H54 (cell line): ENCODE results near the gene HIGD1B.
"Not testable (repeated sequence)": the region's sequence is repeated elsewhere in the genome, so short reads cannot be mapped to it uniquely, and the experiment has no call there.

Experiments used
- DNase-seq: peaks from one replicate; pipeline ENCODE4 v3.0.0; 2011; ENCODE audit warnings: low spot score, mixed read lengths; ENCODE audit not compliant: insufficient read length
- FAIRE-seq: peaks from 3 replicates; lab custom pipeline; 2011; peaks lifted over from hg19 to GRCh38; lab: Jason Lieb, UNC
- POLR2A ChIP-seq: IDR thresholded peaks from 2 replicates; pipeline ENCODE4 v1.6.1; 2011; ENCODE audit warnings: low read depth, mild to moderate bottlenecking, low read length

Gene HIGD1B

DNA sequence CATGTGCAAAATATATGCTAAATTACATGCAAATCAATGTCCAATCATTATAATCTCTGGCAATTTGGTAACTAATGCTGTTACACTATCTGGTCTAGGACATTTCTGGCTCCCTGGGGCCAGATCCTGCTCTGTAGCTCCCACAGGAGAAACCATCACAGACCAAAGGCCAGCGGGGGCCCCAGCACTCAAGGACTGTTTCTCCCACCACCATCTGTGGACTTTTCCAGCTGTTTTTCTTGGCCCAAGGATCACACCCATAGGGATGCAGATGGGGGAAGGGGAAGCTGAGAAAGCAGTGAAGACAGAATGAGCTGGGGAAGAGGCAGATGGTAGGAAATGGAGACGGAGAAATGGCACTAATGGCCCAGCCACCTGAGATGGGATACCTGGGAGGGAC is at the start of gene HIGD1B:
Gene HIGD1B (plus strand): TSS at position 298 of the 400 bp plus-strand sequence. CDS start 270 bp downstream, outside the sequence.
- DNase-seq (no peak), FAIRE-seq (no peak)
- TF ChIP-seq POLR2A, result no peak

- TF ChIP-seq POLR2A, result no peak
- no peak for FAIRE-seq
- no peak for DNase-seq
Measured at GRCh38 chr17:44798356-44798755, 49.3 kb upstream of the HIGD1B start.

GRCh38 chr17:44801880-44802279 is 45.8 kb upstream of the HIGD1B start:
- DNase-seq (no peak), FAIRE-seq (no peak)
- TF ChIP-seq POLR2A, result no peak

GRCh38 chr17:44804302-44805089 is 43.2 kb upstream of the HIGD1B start:
- DNase-seq (no peak), FAIRE-seq (no peak)
- no peak for TF ChIP-seq POLR2A

DNA sequence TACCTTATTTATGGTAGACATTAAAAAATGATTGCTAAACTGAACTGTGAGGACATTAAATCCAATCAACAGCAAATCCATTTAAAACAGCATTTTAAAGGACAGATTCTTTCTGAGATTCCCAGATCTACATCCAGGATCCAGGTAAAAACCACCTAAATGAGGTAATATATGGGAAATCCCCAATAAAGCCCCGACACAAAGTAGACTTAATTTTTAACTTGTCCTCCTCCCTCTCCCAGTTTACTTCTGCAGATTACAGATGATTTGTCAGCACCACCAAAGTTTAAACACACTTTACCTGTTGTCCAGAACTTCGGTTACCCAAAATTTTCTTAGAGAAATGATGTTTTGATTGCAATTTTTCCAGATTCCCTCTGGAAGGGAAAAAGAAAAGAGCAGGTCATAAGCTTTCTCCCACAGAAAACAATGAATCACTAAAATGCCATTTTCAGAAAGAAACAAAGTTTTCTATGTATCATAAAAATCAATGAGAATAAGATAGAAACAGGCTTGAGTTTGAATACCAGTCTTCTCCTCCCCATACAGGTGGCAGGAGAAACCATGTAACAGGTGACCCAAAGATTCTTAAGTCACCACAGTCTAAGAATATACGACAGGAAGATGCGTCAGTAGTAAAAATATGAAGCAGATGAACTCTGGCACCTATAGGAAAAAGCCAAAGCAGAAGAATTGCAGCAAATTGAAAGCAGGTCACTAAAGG is 40.4 kb upstream of the HIGD1B start:
- DNase-seq (no peak), FAIRE-seq (no peak)
- no peak for TF ChIP-seq POLR2A

DNA sequence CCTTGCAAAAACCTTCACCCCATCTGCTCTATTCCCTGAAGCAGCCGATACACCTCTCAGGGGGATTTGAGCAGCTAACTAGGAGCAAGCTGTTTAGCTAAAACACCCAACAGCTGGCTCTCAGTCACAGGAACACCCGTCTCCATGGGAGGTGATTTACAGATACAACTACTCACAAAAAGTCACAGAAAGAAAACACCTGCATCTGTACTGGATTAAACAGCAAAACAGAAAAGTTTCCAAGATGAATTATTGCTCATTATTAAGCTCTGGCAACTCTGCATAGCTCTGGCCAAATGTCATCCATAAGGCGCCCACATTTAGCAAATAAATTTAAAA is 39.9 kb upstream of the HIGD1B start:
- FAIRE-seq, result no peak

GRCh38 chr17:44808156-44808555 is 39.5 kb upstream of the HIGD1B start:
- no peak for FAIRE-seq
- DNase-seq, result no peak
- TF ChIP-seq POLR2A, result no peak

More for the DNA sequence above, 39.9 kb upstream of the HIGD1B start:
- no peak for DNase-seq
- no peak for TF ChIP-seq POLR2A

- not testable (repeated sequence) for DNase-seq, FAIRE-seq
Measured at GRCh38 chr17:44808656-44809388, 38.9 kb upstream of the HIGD1B start.

GRCh38 chr17:44812263-44812662 is 35.4 kb upstream of the HIGD1B start:
- DNase-seq, result no peak
- no peak for TF ChIP-seq POLR2A
- FAIRE-seq, result no peak

GRCh38 chr17:44818508-44818907 is 29.2 kb upstream of the HIGD1B start:
- not testable (repeated sequence) for DNase-seq, FAIRE-seq

GRCh38 chr17:44820631-44821212 is 27.0 kb upstream of the HIGD1B start:
- peak; percentile 86 for FAIRE-seq
- no peak for TF ChIP-seq POLR2A
- peak; percentile 77 for DNase-seq

DNA sequence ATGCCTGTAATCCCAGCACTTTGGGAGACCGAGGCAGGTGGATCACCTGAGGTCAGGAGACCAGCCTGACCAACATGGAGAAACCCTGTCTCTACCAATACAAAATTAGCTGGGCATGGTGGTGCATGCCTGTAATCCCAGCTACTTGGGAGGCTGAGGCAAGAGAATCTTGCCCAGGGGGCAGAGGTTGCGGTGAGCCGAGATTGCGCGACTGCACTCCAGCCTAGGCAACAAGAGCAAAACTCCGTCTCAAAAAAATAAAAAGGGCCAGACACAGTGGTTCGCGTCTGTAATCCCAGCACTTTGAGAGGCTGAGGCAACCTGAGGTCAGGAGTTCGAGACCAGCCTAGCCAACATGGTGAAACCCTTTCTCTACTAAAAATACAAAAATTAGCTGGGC is 22.4 kb upstream of the HIGD1B start:
- FAIRE-seq, DNase-seq: not testable (repeated sequence)

GRCh38 chr17:44826123-44826790 is 21.4 kb upstream of the HIGD1B start:
- FAIRE-seq (no peak), DNase-seq (no peak)
- no peak for TF ChIP-seq POLR2A
